Suprapubic skin (tissue), 3 donors: ENCODE results near the gene CXXC1.

ENCODE experiments used
- CTCF ChIP-seq, 2 donors: fragments of 200-600 bp in 1 of 2; fragments of 450-650 bp in 1 of 2; sonication (generic) in 1 of 2; IDR thresholded peaks; one replicate each; pipeline ENCODE4 v1.5.1; 2016 to 2019; ENCODE audit warnings: antibody characterized with exemption in 2 of 2, mild to moderate bottlenecking in 1 of 2, moderate library complexity in 1 of 2
- POLR2A ChIP-seq, 2 donors: fragments of 450-650 bp; IDR thresholded peaks; one replicate each; pipeline ENCODE4 v1.6.1; 2017; ENCODE audit warnings: antibody characterized with exemption in 2 of 2, mild to moderate bottlenecking in 2 of 2, moderate library complexity in 2 of 2

- TF ChIP-seq CTCF (IDR thresholded peaks at IDR 0.05) (peak; percentile 32 to 46), POLR2A (IDR thresholded peaks at IDR 0.05) (no peak)
These were observed at the start of gene CXXC1 for GRCh38 chr18:50287441-50288347.
